Measurements from ENCODE around the gene C7orf57. TPM values are rescaled to one million over a fixed set of nuclear protein-coding genes. Genes with fewer than 3 reads are reported as not detected.

Gene C7orf57
- total RNA-seq, 1 donor from 2014 or later: not detected

- Mint-ChIP-seq H3K9me3 (ENCODE audit: low read depth) (no peaks in the 10 kb centered on the region), H3K4me3 (ENCODE audit: unreplicated experiment) (no peak overlapping the region), H3K4me1 (ENCODE audit: low read depth) (peaks cover 6% of the 10 kb centered on the region), H3K27me3 (ENCODE audit: low read depth) (peaks cover 49% of the 10 kb centered on the region), H3K36me3 (ENCODE audit: low read depth) (no peaks in the 10 kb centered on the region), H3K27ac (ENCODE audit: unreplicated experiment) (no peak overlapping the region)
- TF ChIP-seq, protein P1, sequence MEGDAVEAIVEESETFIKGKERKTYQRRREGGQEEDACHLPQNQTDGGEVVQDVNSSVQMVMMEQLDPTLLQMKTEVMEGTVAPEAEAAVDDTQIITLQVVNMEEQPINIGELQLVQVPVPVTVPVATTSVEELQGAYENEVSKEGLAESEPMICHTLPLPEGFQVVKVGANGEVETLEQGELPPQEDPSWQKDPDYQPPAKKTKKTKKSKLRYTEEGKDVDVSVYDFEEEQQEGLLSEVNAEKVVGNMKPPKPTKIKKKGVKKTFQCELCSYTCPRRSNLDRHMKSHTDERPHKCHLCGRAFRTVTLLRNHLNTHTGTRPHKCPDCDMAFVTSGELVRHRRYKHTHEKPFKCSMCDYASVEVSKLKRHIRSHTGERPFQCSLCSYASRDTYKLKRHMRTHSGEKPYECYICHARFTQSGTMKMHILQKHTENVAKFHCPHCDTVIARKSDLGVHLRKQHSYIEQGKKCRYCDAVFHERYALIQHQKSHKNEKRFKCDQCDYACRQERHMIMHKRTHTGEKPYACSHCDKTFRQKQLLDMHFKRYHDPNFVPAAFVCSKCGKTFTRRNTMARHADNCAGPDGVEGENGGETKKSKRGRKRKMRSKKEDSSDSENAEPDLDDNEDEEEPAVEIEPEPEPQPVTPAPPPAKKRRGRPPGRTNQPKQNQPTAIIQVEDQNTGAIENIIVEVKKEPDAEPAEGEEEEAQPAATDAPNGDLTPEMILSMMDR (IDR thresholded peaks at IDR 0.05): no peak
- DNase-seq (ENCODE audit: low spot score): no peak
Measured at GRCh38 chr7:48033922-48034321, 1.4 kb upstream of the C7orf57 start.

GRCh38 chr7:48035967-48036478, 680 bp downstream of the C7orf57 start:
- H3K9me3 Mint-ChIP-seq (ENCODE audit: low read depth): no peaks in the 10 kb centered on the region
- peaks cover 34% of the 10 kb centered on the region for H3K27me3 Mint-ChIP-seq (ENCODE audit: low read depth)
- peak overlapping the region; percentile 77 for H3K4me3 Mint-ChIP-seq (ENCODE audit: unreplicated experiment)
- H3K4me1 Mint-ChIP-seq (ENCODE audit: low read depth): peaks cover 6% of the 10 kb centered on the region
- TF ChIP-seq, protein P1 (IDR thresholded peaks at IDR 0.05): no peak
- no peaks in the 10 kb centered on the region for H3K36me3 Mint-ChIP-seq (ENCODE audit: low read depth)
- H3K27ac Mint-ChIP-seq (ENCODE audit: unreplicated experiment): peak overlapping the region; percentile 41
- DNase-seq (ENCODE audit: low spot score): peak; percentile 91

DNA sequence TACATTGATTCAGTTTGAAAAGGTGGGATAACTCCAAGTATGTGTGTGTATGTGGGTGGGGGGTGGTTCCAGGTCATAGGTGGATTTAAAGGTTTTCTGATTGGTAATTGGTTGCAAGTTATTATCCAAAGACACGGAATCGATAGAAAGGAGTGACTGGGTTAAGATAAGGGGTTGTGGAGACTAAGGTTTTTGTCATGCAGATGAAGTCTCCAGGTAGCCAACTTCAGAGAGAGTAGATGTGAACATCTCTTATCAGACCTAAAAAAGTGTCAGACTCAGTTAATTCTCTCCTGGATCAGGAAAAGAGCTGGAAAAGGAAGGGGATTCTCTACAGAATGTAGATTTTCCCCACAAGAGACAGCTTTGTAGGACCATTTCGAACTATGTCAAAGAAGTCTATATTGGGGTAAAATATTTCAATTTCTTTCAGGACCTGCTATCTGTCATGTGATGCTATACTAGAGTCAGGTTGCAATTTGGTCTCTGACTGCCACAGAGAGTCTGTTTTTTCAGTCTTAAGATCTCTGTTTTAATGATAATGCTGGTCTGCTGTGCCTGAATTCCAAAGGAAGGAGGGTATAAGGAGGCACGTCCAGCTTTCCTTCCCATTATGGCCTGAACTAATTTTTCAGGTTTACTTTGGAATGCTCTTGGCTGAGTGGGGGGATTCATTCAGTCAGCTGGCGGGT, 3.6 kb downstream of the C7orf57 start:
- Mint-ChIP-seq H3K27ac (ENCODE audit: unreplicated experiment) (no peak overlapping the region), H3K4me1 (ENCODE audit: low read depth) (peaks cover 17% of the 10 kb centered on the region), H3K4me3 (ENCODE audit: unreplicated experiment) (no peak overlapping the region), H3K36me3 (ENCODE audit: low read depth) (no peaks in the 10 kb centered on the region), H3K9me3 (ENCODE audit: low read depth) (no peaks in the 10 kb centered on the region), H3K27me3 (ENCODE audit: low read depth) (peaks cover 24% of the 10 kb centered on the region)
- TF ChIP-seq, protein P1 (IDR thresholded peaks at IDR 0.05): no peak
- DNase-seq (ENCODE audit: low spot score): no peak

- no peaks in the 10 kb centered on the region for H3K9me3 Mint-ChIP-seq (ENCODE audit: low read depth)
- no peak for DNase-seq (ENCODE audit: low spot score)
- no peaks in the 10 kb centered on the region for H3K36me3 Mint-ChIP-seq (ENCODE audit: low read depth)
Measured at GRCh38 chr7:48040944-48041652, 5.8 kb downstream of the C7orf57 start.

DNA sequence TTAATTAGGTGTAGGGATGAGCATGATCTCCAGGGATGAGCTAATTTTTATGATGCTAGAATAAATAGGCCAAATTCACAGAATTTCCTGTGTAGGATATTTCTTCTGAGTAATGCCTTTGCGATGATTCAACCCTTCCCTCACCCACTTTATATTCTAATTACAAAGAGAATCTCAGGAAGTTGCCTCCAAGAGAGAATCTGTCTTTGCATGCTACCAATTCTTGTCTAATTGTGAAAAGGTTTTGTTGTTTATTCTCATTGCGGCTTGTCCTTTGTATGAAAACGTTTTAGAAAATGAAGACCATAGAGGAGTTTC, 6.3 kb downstream of the C7orf57 start:
- Mint-ChIP-seq H3K36me3 (ENCODE audit: low read depth) (no peaks in the 10 kb centered on the region), H3K4me3 (ENCODE audit: unreplicated experiment) (no peak overlapping the region), H3K27ac (ENCODE audit: unreplicated experiment) (no peak overlapping the region), H3K27me3 (ENCODE audit: low read depth) (peaks cover 16% of the 10 kb centered on the region), H3K4me1 (ENCODE audit: low read depth) (peaks cover 11% of the 10 kb centered on the region), H3K9me3 (ENCODE audit: low read depth) (no peaks in the 10 kb centered on the region)
- TF ChIP-seq, protein P1 (IDR thresholded peaks at IDR 0.05): no peak
- DNase-seq (ENCODE audit: low spot score): no peak

More at GRCh38 chr7:48040944-48041652, 5.8 kb downstream of the C7orf57 start:
- Mint-ChIP-seq H3K4me1 (ENCODE audit: low read depth) (peaks cover 13% of the 10 kb centered on the region), H3K4me3 (ENCODE audit: unreplicated experiment) (no peak overlapping the region), H3K27ac (ENCODE audit: unreplicated experiment) (no peak overlapping the region), H3K27me3 (ENCODE audit: low read depth) (peaks cover 18% of the 10 kb centered on the region)
- TF ChIP-seq, protein P1 (IDR thresholded peaks at IDR 0.05): no peak
